SK-N-DZ (cell line): ENCODE measurements around the gene ADCY7.

Experiments
- DNase-seq: peaks from one replicate; pipeline ENCODE4 v3.0.0-alpha.2; 2015; ENCODE audit warnings: low spot score

Gene ADCY7

GRCh38 chr16:50265716-50266336 lies 525 bp upstream of the ADCY7 start:
- DNase-seq: no peak

- DNase-seq: peak; percentile 62
Measured at GRCh38 chr16:50267151-50267631, 840 bp downstream of the ADCY7 start.

- DNase-seq: no peak
Measured at GRCh38 chr16:50267651-50268050, 1.3 kb downstream of the ADCY7 start.

GRCh38 chr16:50268352-50268751 lies 2.0 kb downstream of the ADCY7 start:
- no peak for DNase-seq

- DNase-seq: no peak
Measured at GRCh38 chr16:50269061-50269705, 2.8 kb downstream of the ADCY7 start.

- DNase-seq: no peak
Measured at GRCh38 chr16:50269769-50270509, 3.6 kb downstream of the ADCY7 start.

- no peak for DNase-seq
Measured at GRCh38 chr16:50270510-50271147, 4.3 kb downstream of the ADCY7 start.

GRCh38 chr16:50271148-50272041 lies 5.0 kb downstream of the ADCY7 start:
- DNase-seq: no peak

- no peak for DNase-seq
Measured at GRCh38 chr16:50272111-50272571, 5.8 kb downstream of the ADCY7 start.

- no peak for DNase-seq
Measured at GRCh38 chr16:50272687-50273381, 6.5 kb downstream of the ADCY7 start.

GRCh38 chr16:50273382-50273690 lies 7.0 kb downstream of the ADCY7 start:
- no peak for DNase-seq

- DNase-seq: no peak
Measured at GRCh38 chr16:50273888-50274325, 7.6 kb downstream of the ADCY7 start.

- DNase-seq: no peak
Measured at GRCh38 chr16:50274326-50275097, 8.2 kb downstream of the ADCY7 start.

- no peak for DNase-seq
Measured at GRCh38 chr16:50275098-50275415, 8.7 kb downstream of the ADCY7 start.

- DNase-seq: no peak
Measured at GRCh38 chr16:50275428-50276325, 9.3 kb downstream of the ADCY7 start.

GRCh38 chr16:50276326-50276640 lies 9.9 kb downstream of the ADCY7 start:
- DNase-seq: no peak

GRCh38 chr16:50276801-50277555 lies 10.6 kb downstream of the ADCY7 start:
- DNase-seq: no peak

GRCh38 chr16:50278251-50278650 lies 11.9 kb downstream of the ADCY7 start:
- no peak for DNase-seq
